ENCODE results near the gene FGD5.

FGD5 gene

DNA sequence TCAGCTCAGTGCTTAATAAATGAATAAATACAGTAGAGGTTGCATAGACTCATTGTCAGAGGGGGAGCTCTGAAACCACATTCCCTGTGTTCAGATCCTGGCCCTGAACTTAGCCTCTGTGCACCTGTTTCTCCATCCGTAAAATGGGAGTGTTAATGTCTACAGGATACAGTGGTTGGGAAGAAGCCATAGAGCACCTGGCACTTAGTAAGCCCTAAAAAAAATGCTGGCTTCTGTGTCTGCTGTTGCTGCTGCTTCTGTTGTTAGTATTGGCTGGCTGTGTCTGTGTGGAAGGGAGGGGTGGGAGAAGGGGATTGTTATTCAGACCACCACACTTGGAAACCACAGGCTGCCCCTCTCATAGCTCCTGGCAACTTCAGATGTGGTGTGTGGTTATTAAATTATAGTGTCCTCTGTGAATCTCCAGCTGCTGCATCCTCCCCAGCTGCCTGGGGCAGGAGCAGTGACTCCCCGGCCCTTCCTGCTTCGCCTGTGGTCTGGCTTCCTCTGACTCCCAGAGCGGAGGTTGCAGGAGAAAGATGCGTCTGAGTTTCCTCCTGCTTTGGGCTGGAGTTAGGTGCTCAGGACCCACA lies 31.0 kb downstream of the FGD5 start:
- DNase-seq (ENCODE audit: low spot score): no peak

GRCh38 chr3:14852058-14852594 lies 33.4 kb downstream of the FGD5 start:
- no peak for DNase-seq (ENCODE audit: low spot score)

DNA sequence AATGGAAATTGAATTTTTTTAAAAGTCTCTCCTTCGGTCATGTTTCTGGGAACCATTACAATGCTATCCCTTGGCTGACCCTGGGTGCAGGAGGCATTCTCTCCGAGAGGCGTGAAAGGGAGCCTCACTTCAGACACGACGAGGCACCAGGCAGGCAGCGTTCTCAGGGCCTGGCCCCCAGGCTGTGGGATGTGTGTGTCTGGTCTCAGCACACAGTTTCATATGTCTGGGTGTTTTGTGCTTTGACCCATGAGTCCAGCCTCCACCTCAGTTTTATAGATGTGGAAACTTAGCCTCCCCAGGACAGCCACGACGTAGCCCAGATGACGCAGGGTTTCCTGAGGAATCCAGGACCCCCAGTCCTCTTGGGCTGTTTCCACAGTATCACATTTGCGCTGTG lies 34.0 kb downstream of the FGD5 start:
- no peak for DNase-seq (ENCODE audit: low spot score)

- DNase-seq (ENCODE audit: low spot score): no peak
Observed at GRCh38 chr3:14853271-14853951, 34.6 kb downstream of the FGD5 start.

DNA sequence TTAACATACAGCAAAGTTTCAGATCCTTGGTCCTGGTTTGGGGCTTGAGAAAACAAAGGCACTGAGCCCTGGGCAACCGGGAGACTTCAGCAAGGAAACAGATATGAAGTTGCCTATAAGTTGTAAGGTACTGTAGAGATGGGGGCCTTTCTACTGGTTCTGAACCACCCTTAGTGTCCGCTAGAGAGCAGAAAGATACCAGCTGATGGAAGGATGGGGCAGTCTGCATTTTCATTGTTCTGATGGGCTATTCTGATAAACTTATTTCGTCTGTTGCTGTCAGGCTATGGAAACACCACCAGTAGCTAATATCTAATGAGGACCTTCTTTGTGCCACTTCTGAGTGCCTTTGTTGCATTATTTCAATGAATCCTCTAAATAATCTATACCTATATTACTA lies 38.7 kb downstream of the FGD5 start:
- no peak for DNase-seq (ENCODE audit: low spot score)

DNA sequence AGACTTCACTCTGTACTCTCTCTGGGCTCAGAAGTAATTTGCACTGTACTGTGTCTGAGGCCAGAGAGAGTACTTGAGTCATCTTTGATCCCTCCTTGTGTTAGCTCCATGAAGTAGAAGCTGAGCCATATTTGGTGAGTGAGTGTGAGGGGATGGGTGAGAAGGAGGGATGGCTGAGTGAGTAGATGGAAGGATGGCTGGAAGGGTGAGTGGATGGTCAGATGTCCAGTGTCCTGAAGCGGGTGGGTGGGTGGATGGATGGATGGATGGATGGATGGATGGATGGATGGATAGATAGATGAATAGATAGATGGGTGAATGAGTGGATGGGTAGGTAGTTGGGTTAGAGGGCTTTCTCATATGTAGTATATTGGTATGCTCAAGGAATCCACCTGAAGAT lies 39.3 kb downstream of the FGD5 start:
- no peak for DNase-seq (ENCODE audit: low spot score)

- no peak for DNase-seq (ENCODE audit: low spot score)
Observed at GRCh38 chr3:14859880-14860279, 41.1 kb downstream of the FGD5 start.

- no peak for DNase-seq (ENCODE audit: low spot score)
Observed at GRCh38 chr3:14861031-14861430, 42.3 kb downstream of the FGD5 start.

- DNase-seq (ENCODE audit: low spot score): no peak
Observed at GRCh38 chr3:14861446-14862302, 42.9 kb downstream of the FGD5 start.

- DNase-seq (ENCODE audit: low spot score): no peak
Observed at GRCh38 chr3:14862303-14862660, 43.5 kb downstream of the FGD5 start.

DNA sequence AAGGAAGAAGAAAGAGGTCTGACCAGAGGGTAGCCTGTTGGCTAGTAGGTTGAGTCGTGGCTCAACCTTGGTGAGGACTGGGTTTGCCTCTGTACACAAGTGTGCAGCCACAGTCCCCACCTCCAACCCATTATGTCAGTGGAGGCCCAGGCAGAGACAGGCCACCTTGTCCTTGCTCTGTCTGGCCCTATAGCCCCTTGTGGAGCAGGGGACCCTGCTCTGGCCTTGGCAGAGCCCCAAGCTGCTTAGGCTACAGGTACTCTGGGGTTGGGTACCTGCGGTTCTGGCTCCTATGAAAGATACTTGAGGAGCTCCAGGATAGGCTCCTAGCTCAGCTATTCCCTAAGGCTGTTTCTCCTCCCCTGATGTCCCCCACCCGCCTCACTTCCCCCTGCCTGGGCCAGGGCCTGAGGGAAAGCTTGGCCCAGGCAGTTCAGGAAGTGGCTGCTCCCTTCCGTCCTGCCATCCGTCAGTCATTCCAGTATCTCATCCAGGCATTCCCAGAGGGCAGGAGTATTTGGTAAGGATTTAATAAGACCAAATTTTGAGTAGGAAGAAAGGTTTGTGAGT lies 44.0 kb downstream of the FGD5 start:
- DNase-seq (ENCODE audit: low spot score): no peak

DNA sequence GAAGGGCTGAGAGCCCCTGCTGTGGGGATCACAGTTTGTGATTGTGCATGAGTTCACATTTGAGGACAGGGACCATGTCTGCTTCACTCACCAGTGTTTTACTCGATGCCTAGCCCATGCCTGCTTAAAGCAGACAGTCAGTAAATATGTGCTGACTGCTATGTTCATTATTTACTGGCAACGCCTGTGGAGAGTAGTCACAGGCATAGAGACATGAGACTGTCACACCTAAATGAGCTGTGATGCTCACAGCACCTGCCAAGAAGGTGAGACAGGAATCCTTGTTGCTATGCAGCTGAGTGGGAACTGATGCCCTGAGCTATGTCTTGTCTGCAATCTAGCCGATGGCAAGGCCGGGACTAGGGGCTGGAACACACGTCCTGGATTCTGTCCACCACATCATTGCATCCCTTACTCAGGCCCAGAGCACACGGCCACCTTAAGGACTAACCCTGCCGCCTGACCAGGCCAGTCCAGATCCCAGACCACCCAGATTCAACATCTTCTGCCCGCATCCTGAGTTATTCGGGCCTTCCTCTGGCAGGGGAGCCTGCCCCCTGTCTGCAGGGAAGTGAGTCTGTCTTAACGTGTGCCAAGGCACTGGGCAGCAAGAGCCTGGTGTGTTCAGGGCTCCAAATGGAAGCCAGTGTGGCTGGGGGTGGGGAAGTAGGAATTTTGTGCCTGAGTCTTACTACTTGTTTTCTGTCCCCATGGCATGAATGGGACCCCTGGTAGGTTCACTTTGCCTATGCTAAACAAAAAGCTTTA lies 44.8 kb downstream of the FGD5 start:
- no peak for DNase-seq (ENCODE audit: low spot score)

- DNase-seq (ENCODE audit: low spot score): no peak
Observed at GRCh38 chr3:14864131-14864530, 45.4 kb downstream of the FGD5 start.

GRCh38 chr3:14866627-14867026 lies 47.9 kb downstream of the FGD5 start:
- no peak for DNase-seq (ENCODE audit: low spot score)

DNA sequence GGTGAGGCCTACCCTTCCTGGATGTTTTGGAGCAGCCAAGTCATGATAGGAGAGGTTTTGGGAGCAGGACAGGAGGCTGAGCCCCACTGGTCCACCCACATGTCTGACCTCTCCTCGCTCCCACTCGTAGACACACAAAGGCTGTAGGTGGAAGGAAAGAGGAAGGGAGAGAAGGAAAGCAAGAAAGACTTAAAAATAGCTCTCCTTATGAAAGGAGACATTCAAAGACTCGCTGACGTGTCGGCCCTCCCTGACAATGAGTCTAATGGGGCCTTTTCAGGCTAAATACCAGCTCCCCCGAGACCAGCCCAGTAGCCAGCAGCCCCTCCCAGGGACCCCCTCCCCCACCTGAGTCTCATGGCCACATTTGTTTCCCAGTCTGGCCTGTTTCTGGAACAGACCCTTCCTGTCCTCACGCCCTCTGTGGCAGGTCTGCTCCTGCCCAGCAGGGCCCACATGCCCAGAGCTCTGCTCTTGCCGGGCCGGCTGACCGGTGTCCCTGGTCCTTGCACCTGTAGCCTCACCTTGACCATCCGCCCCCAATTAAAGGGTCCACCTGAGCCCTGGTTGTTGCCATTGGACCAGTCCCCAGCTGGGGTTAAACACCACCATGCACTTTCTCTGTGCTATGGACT lies 49.3 kb downstream of the FGD5 start:
- no peak for DNase-seq (ENCODE audit: low spot score)

DNA sequence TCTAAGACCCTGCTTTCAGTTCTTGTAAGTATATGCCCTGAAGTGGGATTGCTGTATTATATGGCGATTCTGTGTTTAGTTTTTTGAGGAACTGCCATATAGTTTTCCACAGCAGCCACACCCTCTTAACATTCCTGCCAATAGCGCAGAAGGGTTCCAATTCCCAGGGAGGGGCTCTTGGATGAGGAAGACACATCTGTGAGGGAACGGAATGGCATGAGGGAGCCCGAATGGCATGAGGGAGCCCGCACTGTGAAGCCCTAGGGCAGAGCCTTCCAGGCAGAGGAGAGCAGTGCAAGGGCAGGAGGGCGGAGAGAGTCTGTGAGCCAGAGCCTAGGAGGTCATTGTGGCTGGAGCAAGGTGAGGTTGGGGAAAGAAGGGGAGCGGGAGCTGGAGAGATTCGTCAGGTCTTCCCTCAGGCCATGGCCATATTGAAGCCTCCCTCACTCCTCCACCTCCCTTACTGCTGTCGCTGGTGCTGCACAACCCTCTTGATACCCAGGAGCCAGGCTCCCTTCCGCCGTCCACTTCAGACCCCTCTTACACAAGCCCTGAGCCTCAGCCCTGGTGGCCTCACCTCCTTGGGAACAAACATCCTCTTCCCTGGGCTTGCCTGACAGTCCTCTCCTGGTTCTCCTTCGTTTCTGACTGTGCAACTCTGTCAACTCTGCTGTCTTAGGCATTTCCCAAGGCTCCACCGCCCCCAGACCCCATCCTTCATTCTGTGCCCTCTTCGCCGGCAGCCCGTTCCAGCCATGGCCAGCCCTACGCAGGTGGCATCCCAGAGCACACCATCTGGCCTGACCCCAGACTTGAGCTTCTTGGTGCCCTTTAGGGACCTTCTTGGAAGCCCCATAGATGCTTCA lies 51.4 kb downstream of the FGD5 start:
- DNase-seq (ENCODE audit: low spot score): no peak

GRCh38 chr3:14870783-14871060 lies 52.0 kb downstream of the FGD5 start:
- no peak for DNase-seq (ENCODE audit: low spot score)

- DNase-seq (ENCODE audit: low spot score): no peak
Observed at GRCh38 chr3:14871456-14872200, 52.9 kb downstream of the FGD5 start.

DNA sequence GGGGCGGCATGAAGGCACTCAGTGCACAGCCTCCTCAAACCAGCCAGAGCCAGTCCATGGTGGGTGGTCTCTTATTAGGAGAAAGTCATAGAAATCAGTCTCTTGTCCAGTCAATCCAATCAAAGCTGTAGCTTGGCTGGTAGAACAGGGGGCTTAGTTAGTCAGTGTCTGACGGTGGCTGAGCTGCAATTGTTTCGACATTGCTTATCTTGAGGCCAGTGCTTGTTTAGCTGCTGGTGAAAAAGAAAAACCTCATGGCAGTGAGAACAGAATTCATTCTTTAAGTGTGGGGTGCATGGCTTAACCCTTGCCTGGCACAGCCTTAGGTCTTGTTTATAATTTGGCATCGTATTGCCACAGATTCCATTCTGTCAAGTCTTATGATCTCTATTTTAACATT lies 53.9 kb downstream of the FGD5 start:
- no peak for DNase-seq (ENCODE audit: low spot score)

GRCh38 chr3:14874784-14875183 lies 56.0 kb downstream of the FGD5 start:
- DNase-seq (ENCODE audit: low spot score): no peak

Data from RKO (cell line).